Measurements from ENCODE around the gene PI4KA.
"Not testable (repeated sequence)": the region's sequence is repeated elsewhere in the genome, so short reads cannot be mapped to it uniquely, and the experiment has no call there.

Gene PI4KA

DNA sequence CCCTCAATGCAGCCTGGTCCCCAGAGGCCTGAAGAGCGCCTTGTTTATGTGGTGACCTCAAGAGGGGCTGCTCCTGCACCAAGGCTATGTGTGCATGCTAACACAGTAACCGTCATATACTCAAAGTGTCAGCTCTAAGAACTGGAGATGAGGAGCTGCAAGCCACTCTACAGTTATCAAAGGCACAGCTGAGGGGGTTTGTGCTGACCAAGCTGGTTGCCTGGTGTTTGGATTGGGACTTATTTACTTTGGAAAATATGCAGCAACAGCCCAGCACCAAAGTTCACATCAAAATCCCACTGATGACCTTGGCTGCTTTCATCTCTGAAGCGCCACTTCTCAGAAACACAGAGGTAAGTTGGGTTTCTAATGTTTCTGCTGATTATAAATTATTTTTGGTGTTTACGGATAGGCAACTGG, 84.8 kb downstream of the PI4KA start, which contains the start of gene SERPIND1:
Gene SERPIND1 (plus strand): TSS at position 321 of the 420 bp plus-strand sequence. CDS start 5,200 bp downstream, outside the sequence.
- DNase-seq: no peak

DNA sequence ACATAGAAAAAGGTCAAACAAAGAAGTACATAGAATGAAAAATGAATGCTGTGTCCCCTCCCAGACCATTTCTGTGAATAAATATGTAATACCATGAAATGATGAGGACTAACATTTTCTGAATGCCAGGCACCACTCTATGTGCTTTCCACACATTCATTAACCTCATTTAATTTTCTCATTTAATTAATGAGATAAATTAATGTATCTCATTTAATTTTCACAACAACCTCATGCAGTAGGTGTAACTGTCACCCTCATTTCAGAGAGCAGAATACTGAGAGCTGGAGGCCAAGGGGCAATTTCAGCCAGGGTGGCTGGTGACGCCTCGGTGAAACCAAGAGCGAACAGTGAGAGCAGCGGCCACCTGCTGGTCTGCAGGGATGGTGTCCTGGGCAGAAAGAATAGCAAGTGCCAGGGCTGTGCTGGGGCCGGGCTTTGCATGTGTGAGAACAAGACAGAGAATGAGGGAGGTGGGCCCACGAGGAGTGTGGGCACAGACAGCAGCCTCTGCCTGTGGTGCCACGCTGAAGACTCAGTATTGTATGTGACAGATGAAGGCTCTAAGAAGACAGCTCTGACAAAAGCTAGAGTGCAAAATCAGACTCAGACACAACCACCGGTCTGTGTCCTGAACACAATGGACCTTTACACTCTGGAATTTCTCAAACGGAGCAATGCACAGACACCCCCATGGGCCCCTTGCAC, 86.5 kb downstream of the PI4KA start:
- no peak for DNase-seq

DNA sequence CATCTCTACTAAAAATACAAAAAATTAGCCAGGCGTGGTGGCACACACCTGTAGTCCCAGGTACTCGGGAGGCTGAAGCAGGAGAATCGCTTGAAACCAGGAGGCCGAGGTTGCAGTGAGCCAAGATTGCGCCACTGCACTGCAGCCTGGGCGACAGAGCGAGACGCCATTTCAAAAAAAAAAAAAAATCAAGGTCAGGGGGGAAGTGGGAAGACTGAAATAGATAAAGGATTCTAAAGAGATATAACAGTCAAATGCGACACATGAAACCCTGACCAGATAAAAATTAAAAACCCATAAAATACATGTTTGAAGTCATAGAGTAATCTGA, 89.2 kb downstream of the PI4KA start:
- DNase-seq: not testable (repeated sequence)

DNA sequence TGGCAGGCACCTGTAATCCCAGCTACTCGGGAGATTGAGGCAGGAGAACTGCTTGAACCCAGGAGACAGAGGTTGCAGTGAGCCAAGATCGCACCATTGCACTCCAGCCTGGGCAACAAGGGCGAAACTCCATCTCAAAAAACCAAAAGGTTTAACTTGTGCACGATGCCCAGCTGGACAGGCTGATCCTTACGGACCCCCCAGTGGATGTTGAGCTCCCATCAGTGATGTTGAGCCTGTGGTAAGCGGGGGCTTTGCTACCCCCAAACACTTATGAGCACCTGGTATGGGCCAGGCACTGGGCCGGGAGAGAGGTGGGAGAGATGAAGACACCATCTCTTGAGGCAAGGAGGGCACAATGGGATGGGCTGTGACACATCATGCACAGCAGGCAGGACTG, 92.1 kb downstream of the PI4KA start:
- no peak for DNase-seq

DNA sequence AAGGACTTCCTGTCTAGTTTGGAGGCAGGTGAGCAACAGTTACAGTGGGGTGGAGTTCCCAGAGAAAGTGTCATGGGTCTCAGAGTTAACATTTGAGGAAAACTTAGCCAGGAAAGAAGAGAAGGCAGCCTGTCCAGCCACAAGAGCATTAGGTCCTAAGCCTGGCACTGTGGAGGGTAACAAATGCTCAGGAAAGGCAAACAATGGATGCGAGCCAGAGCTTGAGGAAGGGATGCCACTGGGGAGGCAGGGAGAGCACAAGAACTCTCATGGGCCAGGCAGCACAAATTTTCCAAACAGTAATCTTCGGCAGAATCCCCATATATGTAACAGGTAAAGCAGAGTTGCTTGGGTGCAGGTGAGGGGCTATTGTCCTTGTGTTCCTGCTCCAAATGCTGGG, 92.7 kb downstream of the PI4KA start:
- DNase-seq: no peak

DNA sequence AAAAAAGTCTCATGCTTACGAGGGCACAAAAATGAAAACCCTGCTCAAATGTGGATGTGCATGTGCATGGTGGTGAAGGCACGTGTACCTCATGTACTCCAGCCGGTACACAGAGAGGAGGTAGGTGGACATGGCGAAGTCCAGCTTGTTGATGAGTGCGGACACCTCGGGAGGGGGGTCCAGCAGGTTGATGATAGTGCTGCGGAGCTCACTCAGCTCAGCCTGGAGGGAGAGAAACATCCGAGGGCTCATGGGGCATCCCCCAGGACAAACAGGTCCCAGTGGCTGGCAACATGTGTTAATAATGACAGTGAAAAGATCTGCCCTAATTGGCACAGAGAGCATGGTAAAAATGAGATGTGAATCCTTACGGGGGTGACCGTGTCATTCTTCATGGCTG, 93.9 kb downstream of the PI4KA start:
- DNase-seq: no peak

DNA sequence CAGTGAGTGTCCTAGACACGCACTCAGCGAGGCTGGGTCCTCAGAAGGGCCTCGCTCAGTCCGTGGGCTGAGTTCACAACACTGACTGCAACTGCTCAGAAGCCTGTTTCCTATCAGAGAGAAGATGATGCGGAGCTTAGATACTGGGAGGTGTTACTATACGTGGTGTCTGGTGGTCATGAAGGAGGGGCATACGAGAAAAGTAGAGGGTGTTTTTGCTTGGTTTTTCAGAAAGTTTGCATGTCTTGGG, 94.2 kb downstream of the PI4KA start:
- no peak for DNase-seq

DNA sequence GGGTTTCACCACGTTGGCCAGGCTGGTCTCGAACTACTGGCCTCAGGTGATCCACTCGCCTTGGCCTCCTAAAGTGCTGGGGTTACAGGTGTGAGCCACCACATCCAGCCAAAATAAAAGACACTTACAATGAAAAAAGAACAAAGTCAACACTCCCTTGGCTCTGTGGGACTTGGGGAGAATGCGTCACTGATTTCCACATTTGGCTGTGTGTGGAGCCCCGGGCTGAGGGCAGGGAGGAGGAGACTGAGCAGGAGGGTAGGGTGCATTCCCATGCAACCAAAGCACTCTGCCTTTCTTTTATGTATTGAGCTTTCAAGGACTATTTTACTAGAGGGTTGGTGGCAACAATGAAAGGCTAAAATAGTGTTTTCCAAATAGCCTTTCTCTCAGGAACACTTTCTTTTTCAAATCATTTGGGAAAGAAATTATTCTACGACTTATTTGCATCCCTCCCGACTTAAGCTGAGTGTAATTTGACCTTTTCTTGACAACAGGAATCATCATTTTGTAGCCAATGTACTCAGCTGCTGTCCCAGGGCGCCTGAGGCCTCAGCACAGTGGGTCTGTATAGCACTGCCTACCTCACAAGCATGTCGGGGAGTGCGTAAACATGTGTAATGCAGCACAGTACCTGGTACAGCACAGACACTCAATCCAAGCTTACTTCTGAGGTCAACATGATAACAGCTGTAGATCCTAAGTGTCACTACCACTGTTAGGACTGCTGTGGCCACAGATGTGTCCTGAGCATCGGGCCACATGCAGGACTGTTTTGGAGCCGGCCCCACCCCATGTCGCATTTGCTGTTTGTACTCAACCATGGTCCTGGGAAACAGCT, 94.8 kb downstream of the PI4KA start:
- no peak for DNase-seq

DNA sequence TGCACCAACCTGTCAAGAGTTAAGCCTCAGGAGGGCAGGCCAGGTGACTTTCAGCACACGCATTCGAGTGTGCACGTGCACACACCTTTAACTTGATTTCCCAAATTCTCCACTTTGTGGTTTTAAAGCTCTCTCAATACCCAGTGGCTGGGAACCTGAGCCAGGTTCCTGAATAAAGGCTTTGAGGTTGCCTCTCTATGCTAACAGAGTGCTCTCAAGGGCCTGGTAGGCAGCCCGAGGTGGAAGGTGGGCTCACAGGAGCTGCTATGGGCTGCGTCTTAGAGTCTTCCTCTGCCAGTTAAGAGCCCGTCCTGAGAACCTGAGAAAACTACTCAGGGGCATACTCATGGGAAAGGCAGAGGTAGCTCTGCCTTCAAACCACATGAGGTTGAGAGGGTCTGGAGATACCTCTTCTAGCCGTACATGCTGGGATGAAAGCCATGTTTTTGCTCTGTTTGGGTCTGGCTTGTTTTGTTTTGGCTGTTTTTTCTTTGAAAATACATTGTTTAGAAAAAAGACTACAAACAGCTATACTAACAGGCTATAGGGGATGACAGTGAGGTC, 96.3 kb downstream of the PI4KA start:
- no peak for DNase-seq

DNA sequence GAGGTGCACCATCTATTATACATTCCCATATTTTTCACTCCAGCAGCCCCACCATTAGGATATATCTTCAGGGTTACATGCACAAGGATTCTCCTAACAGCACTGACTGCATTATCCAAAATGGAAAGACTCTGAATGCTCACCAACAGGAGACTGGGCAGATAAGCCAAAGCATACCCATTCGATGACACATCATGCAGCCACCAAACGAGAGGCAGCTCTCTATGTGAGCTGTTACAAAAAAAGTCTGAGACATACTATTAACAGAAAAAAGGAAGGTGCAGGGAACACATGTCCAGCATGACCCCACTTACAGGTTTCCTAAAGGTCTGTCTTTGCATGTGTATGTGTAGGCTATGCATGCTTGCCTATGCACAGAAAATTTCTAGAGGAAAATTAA, 97.1 kb downstream of the PI4KA start:
- DNase-seq: no peak

DNA sequence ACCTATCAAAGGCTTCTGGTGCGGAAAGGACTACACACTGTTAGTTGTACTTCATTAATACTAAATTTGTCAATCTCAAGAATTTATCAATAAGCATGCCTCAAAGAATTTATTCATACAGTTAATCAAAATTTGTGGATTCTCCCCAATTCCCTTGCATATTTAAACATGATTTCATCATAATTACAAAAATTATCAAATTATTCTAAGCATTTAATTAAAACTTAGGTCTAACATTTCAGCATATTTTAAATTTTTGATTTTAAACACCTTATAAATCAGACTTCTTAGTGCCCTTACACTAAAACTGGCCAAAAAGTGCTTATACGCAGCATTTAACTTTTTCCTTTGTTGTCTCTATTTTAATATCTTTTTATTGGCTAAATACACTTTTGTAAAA, 98.5 kb downstream of the PI4KA start:
- DNase-seq: no peak

DNA sequence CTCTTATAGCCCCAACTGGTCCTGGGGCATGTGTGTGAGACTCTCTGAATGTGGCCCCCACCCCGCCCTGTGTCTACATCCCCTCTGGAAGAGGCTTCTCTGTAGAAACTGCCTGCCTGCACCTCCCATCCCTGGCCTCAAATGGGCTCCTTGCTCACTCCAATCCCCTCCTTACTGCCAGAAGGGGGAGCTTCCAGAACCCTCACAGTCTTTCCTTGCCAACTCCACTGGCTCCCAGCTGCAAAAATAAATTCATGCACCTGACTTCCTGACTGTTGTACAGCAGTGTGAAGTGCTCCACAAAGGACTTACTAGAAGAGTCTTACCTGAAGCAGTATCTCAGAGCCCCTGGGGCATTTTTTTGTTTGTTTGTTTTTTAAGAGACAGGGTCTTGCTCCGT, 99.9 kb downstream of the PI4KA start:
- no peak for DNase-seq

DNA sequence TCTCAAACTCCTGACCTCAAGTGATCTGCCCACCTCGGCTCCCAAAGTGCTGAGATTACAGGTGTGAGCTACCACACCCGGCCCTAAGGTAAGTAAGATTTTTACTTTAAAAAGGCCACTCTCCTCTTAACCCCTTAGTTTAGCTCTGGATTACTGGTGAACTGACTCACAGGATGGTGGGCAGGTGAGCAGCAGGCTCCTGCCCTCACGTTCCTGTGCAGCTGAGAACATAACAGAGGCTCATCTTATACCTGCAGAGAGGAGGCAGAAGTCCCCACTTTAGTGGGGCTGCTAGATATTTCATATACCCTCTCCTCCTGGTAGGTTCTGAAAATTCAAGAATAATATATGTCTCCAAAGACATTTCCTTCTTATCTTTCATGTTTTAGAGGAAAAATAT, 101.8 kb downstream of the PI4KA start:
- DNase-seq: no peak

DNA sequence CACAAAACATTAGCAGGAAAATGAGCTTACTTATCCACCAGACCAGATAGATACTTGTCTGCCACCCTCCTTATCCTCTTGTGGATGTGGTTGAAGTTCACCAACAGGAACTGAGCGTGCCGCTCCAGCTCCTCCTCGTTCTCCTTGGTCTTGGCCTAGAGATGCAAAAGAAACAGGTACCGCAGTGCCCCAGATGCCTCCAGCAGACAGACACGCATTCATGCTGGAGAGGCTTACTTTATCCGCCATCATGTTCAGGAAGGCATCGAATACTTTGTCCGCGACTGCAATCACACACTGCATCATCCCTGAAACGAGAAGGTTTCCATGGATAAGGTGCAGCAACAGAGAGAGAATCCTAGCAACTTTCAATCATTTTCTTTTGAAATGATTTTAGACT, 105.7 kb downstream of the PI4KA start:
- no peak for DNase-seq

DNA sequence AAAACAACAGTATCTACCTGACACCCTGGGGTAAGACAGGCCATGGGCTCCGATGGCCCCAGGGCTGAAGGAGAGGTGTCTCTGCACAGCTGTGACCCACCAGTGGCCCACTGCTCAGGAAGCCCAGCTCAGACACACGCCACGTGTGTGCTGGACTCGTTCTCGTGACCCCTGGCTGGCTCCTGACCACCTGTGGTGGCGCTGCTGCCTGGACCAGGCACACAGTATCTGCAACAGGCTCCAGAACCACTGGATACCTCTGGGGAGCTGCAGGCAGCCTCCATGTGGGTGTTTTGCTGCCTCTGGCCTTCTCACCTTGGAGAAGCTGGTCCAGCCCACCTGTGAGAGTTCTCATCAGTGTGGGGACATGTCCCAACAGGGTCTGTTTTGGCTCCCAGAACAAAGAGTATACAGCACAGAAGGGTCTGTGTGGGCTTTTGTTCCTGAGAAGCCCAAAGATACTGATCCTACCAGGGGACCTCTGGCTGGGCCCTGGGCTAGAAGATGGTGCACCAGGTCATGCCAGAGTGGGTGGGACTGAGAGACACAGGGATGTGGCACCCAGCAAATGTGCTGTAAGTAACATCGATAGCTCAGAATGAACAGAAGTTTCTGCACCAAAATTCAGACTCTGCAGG, 106.4 kb downstream of the PI4KA start:
- no peak for DNase-seq

DNA sequence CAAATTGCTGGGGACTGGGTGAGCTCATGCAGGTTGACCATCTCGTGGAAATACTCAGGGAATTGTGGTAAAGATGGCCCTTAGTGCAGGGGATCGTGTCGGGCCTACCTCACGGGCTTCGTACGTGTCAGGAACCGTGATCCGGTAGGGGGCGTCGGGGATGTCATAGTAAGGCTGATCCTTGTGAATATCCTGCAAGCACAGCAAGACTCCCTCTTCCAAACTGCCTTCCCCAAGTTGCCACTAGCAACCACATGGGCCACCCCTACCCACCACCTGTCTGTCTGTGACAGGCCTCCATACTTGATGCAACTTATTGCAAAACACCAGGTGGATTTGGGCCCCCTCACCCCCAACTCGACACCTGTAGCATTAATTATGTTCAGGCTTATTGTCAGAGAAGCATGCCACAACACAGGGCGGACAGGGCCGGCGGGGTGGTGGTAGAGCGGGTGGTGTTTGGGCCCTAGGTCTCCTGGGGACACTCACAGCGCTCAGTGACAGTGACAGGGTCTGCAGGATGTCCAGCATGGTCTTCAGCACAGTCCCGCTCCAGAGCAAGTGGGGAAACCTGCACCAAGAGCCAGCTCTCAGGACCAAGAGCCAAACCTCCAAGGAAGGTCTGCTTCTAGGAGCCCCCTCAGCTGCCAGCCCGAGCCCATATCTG, 107.3 kb downstream of the PI4KA start:
- DNase-seq: no peak

DNA sequence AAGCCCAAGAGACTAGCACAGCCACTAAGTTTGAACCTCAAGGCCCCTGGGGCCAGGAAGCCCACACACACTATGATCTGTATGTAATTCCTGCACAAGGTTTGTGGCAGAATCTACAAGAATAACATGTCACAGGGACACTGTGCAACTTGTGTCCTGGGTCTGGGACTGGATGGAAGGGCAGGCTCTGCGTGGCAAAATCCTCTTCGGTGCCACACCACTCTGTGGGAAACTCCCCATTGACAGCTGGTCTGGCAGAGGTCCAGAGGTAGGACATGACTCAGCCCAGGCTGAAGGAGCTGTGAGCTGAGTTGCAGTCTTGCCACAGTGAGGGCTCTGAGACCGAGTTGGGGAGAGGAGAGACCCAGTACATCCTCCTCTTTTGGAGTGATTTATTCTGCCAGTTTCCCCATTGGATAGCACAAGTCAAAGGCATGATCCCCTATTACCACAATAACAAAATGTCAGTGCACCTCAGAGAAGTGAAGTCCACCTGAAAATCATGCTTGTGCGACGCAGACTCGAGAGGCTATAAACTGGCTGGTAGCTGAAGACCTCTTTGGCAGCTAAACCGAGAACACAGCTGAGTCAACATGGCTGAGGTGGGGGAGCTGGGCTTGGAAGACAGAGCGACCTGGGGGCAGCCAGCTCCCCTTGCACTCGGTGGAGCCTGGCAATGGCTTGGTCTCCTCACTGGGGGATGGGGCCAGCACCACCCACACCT, 108.0 kb downstream of the PI4KA start:
- DNase-seq: peak; percentile 92

DNA sequence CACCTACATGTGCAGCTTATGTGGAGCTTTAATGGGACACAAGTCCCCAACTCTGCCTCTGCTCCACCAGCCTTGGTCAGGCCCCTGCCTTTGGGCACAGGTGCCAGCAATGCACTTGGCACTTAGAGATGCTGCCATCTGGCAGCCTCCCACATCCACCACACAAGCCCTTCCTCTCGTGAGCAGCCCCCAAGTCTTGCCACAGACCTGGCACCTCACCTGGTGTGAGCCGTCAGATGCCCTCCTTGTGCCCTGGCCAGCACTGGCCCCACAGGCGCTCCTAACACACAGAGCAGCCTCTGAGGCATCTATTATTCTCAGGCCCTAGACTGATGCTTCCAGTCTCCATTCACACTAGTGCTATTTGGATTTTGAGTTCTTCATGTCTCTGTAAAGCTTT, 109.2 kb downstream of the PI4KA start:
- no peak for DNase-seq

DNA sequence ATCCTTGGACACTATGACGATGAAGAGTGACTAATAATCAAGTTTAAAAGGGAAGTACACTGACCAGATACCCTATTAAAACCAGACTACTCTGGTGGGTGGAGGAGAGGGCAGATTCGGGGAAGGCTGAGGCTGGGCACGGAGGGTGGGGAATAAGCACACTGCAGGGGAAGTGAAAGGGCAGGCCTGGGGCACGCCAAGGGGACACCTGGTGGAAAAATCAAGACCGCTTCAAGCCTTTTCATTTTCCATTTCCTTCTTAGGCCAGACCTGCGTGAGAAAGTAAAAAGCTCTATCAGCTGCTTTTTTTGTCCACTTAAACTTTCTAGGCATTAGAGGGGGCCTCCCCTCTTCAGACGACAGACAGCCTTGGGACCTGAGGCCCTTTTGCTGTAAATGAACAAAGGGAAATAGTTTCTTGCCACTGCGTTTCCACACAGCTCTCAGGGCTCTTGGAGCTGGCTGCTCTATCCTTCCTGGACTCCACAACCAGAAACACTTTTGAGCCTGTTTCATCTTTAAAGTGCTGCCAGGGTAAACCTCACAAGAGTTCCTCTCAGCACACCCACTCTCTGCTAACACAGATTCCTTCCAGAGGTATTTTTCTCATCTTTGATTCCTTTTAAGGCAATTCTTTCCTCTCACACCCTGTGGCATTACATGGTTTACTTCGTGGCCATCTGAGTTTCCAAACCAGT, 109.7 kb downstream of the PI4KA start:
- DNase-seq: peak; percentile 71

DNA sequence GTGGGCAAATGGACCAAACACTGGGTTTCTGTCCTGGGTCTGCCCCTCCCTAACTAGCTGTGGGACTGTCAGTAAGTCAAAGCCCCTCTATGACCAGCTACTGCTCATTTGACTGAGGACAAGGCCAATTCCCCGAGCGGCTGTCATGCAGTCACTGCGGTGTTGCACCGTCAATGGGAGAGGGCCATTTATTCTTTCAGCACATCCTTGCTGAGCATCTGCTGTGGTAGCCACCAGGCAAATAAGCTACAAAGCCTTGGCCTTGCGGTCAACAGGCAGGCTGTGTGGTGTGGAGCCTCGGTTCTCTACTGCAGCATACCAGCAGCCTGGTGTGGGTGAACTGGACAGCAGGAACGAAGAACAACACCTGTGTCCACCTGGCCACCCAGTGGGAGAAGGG, 110.5 kb downstream of the PI4KA start:
- DNase-seq: no peak

DNA sequence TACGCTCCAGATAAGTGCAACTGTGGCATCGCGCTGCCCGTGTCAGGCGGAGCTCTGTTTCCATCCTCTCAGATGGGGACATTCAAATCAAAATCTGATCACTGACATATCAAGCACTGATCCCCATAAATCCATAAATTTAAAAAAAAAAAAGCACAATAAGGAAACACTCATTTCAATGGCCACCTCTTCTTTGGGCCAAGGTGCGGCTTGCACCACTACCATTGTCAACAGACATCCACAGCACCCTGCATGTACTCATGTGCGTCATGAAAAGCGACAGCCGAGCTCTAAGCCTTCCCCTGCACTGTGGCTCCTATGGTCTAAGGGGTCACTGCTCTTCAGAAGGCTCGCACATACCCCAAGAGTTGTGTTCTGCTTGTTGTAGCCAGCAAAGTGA, 111.4 kb downstream of the PI4KA start:
- DNase-seq: no peak

Measured in suppressor macrophage treated with lipopolysaccharide for 4 hours (primary cell).